Neural cell (in vitro differentiated cells): Measurements from ENCODE around the gene RASA1. TPM values are rescaled to one million over a fixed set of nuclear protein-coding genes. Genes with fewer than 3 reads are reported as not detected.
"Not testable (repeated sequence)": the region's sequence is repeated elsewhere in the genome, so short reads cannot be mapped to it uniquely, and the experiment has no call there.

Experiments used
- H2AFZ ChIP-seq: fragments of 200-600, 300-800 bp; sonication (generic), shearing (Covaris generic); 2 replicates; pipeline ENCODE4 v1.6.0; 2014; ENCODE audit warnings: low read depth, mild to moderate bottlenecking, antibody characterized with exemption, low read length, moderate library complexity
- H3F3A ChIP-seq: fragments of 200-600 bp; shearing (Covaris generic); 2 replicates; pipeline ENCODE4 v1.6.1; 2016; ENCODE audit warnings: mild to moderate bottlenecking, moderate library complexity, mixed read lengths, antibody characterized with exemption, low read length; ENCODE audit not compliant: insufficient read depth, poor library complexity, severe bottlenecking
- H3K27ac ChIP-seq: fragments of 200-600, 300-800 bp; sonication (generic), shearing (Covaris generic); 2 replicates; pipeline ENCODE4 v1.5.1; 2014; ENCODE audit warnings: mild to moderate bottlenecking, low read length, moderate library complexity
- H3K27me3 ChIP-seq: fragments of 300-800, 200-600 bp; sonication (generic), shearing (Covaris generic); 2 replicates; pipeline ENCODE4 v1.6.0; 2014; ENCODE audit warnings: mild to moderate bottlenecking, low read depth, low read length, moderate library complexity; ENCODE audit not compliant: insufficient read depth
- H3K36me3 ChIP-seq: fragments of 300-800, 200-600 bp; sonication (generic), shearing (Covaris generic); 2 replicates; pipeline ENCODE4 v1.5.1; 2014; ENCODE audit warnings: mild to moderate bottlenecking, antibody characterized with exemption, low read length, moderate library complexity; ENCODE audit not compliant: insufficient read depth
- H3K4me2 ChIP-seq: fragments of 300-800, 200-600 bp; sonication (generic), shearing (Covaris generic); 2 replicates; pipeline ENCODE4 v1.6.0; 2014; ENCODE audit warnings: mild to moderate bottlenecking, low read length
- H3K4me3 ChIP-seq: fragments of 300-800, 200-600 bp; sonication (generic), shearing (Covaris generic); 2 replicates; pipeline ENCODE4 v1.5.1; 2014; ENCODE audit warnings: mild to moderate bottlenecking, low read length, moderate library complexity
- H3K79me2 ChIP-seq: fragments of 200-600 bp; shearing (Covaris generic); replicated peaks from 2 replicates; pipeline ENCODE4 v1.6.0; 2014; ENCODE audit warnings: mild to moderate bottlenecking, low read length, moderate library complexity; ENCODE audit not compliant: insufficient read depth
- H3K9ac ChIP-seq: fragments of 300-800, 200-600 bp; sonication (generic), shearing (Covaris generic); 2 replicates; pipeline ENCODE4 v1.6.1; 2016; ENCODE audit warnings: mild to moderate bottlenecking, low read length, mixed read lengths
- H3K9me2 ChIP-seq: fragments of 200-600 bp; shearing (Covaris generic); 2 replicates; pipeline ENCODE4 v1.6.1; 2016; ENCODE audit warnings: mild to moderate bottlenecking, low read length, mixed read lengths; ENCODE audit not compliant: insufficient read depth
- H3K9me3 ChIP-seq: fragments of 200-600, 300-800 bp; sonication (generic), shearing (Covaris generic); 2 replicates; pipeline ENCODE4 v1.6.1; 2016; ENCODE audit warnings: mild to moderate bottlenecking, mixed run types, low read length, moderate library complexity, mixed read lengths
- H4K20me1 ChIP-seq: fragments of 200-600 bp; shearing (Covaris generic); 2 replicates; pipeline ENCODE4 v1.6.1; 2016; ENCODE audit warnings: mild to moderate bottlenecking, mixed run types; ENCODE audit not compliant: insufficient read depth
- EP300 ChIP-seq: fragments of 450-650 bp; conservative IDR thresholded peaks from 2 replicates; pipeline ENCODE4 v1.6.1; 2014; ENCODE audit warnings: antibody characterized with exemption, mild to moderate bottlenecking, moderate library complexity; ENCODE audit not compliant: poor library complexity, severe bottlenecking
- EZH2 ChIP-seq: fragments of 200-600, 300-800 bp; shearing (Covaris generic), sonication (generic); IDR thresholded peaks from 2 replicates; pipeline ENCODE4 v1.6.1; 2014; ENCODE audit warnings: antibody characterized with exemption, low read length, borderline replicate concordance, mild to moderate bottlenecking; ENCODE audit not compliant: insufficient read depth, poor library complexity, severe bottlenecking
- MXI1 ChIP-seq: fragments of 450-650 bp; conservative IDR thresholded peaks from 2 replicates; pipeline ENCODE4 v1.6.1; 2014; ENCODE audit warnings: antibody characterized with exemption, mild to moderate bottlenecking; ENCODE audit not compliant: poor library complexity, severe bottlenecking
- POLR2AphosphoS5 ChIP-seq: IDR thresholded peaks from 2 replicates; pipeline ENCODE4 v1.6.1; 2012
- RAD21 ChIP-seq: fragments of 450-650 bp; conservative IDR thresholded peaks from 2 replicates; pipeline ENCODE4 v1.6.1; 2014; ENCODE audit warnings: antibody characterized with exemption, mild to moderate bottlenecking, moderate library complexity
- SMC3 ChIP-seq: fragments of 450-650 bp; conservative IDR thresholded peaks from 2 replicates; pipeline ENCODE4 v1.6.1; 2014; ENCODE audit warnings: antibody characterized with exemption, mild to moderate bottlenecking, moderate library complexity; ENCODE audit not compliant: poor library complexity
- TAF1 ChIP-seq: IDR thresholded peaks from 2 replicates; pipeline ENCODE4 v1.6.1; 2012; ENCODE audit warnings: low read depth
- polyA plus RNA-seq: library from polyadenylated mRNA; depleted of rRNA; stranded (reverse); fragments of >200 nt; gene quantifications from 2 replicates; pipeline ENCODE4 v1.2.3, GENCODE V29; 2014
- TF ChIP-seq, protein P1 (sequence below): fragments of 450-650 bp; IDR thresholded peaks from 2 replicates; pipeline ENCODE4 v1.5.1; 2014; ENCODE audit warnings: antibody characterized with exemption, mild to moderate bottlenecking, moderate library complexity; ENCODE audit not compliant: poor library complexity, severe bottlenecking
- TF ChIP-seq, protein P2 (sequence below): IDR thresholded peaks from 2 replicates; pipeline ENCODE4 v1.6.1; 2012; ENCODE audit warnings: borderline replicate concordance

RASA1 gene
- polyA plus RNA-seq, 1 donor from 2014 or later: 72.8 TPM

GRCh38 chr5:87278590-87279100 is 11.0 kb downstream of the RASA1 start:
- no peak overlapping the region for H3K4me2 ChIP-seq
- H3K9me2 ChIP-seq: no peaks in the 10 kb centered on the region
- H3K9me3 ChIP-seq: no peaks in the 10 kb centered on the region
- TF ChIP-seq EP300 (no peak), EZH2 (no peak), MXI1 (no peak), TAF1 (no peak), SMC3 (no peak), RAD21 (no peak), POLR2AphosphoS5 (no peak)
- TF ChIP-seq, protein P1, sequence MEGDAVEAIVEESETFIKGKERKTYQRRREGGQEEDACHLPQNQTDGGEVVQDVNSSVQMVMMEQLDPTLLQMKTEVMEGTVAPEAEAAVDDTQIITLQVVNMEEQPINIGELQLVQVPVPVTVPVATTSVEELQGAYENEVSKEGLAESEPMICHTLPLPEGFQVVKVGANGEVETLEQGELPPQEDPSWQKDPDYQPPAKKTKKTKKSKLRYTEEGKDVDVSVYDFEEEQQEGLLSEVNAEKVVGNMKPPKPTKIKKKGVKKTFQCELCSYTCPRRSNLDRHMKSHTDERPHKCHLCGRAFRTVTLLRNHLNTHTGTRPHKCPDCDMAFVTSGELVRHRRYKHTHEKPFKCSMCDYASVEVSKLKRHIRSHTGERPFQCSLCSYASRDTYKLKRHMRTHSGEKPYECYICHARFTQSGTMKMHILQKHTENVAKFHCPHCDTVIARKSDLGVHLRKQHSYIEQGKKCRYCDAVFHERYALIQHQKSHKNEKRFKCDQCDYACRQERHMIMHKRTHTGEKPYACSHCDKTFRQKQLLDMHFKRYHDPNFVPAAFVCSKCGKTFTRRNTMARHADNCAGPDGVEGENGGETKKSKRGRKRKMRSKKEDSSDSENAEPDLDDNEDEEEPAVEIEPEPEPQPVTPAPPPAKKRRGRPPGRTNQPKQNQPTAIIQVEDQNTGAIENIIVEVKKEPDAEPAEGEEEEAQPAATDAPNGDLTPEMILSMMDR: no peak
- TF ChIP-seq, protein P2, sequence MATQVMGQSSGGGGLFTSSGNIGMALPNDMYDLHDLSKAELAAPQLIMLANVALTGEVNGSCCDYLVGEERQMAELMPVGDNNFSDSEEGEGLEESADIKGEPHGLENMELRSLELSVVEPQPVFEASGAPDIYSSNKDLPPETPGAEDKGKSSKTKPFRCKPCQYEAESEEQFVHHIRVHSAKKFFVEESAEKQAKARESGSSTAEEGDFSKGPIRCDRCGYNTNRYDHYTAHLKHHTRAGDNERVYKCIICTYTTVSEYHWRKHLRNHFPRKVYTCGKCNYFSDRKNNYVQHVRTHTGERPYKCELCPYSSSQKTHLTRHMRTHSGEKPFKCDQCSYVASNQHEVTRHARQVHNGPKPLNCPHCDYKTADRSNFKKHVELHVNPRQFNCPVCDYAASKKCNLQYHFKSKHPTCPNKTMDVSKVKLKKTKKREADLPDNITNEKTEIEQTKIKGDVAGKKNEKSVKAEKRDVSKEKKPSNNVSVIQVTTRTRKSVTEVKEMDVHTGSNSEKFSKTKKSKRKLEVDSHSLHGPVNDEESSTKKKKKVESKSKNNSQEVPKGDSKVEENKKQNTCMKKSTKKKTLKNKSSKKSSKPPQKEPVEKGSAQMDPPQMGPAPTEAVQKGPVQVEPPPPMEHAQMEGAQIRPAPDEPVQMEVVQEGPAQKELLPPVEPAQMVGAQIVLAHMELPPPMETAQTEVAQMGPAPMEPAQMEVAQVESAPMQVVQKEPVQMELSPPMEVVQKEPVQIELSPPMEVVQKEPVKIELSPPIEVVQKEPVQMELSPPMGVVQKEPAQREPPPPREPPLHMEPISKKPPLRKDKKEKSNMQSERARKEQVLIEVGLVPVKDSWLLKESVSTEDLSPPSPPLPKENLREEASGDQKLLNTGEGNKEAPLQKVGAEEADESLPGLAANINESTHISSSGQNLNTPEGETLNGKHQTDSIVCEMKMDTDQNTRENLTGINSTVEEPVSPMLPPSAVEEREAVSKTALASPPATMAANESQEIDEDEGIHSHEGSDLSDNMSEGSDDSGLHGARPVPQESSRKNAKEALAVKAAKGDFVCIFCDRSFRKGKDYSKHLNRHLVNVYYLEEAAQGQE: no peak
- H3K9ac ChIP-seq: no peak overlapping the region
- H4K20me1 ChIP-seq: no peaks in the 10 kb centered on the region
- H3K27ac ChIP-seq: no peak overlapping the region
- H3K36me3 ChIP-seq: no peaks in the 10 kb centered on the region
- H3K27me3 ChIP-seq: no peaks in the 10 kb centered on the region
- H3K4me3 ChIP-seq: no peak overlapping the region
- H2AFZ ChIP-seq: no peak overlapping the region
- H3F3A ChIP-seq: no peaks in the 10 kb centered on the region
- peaks cover 83% of the 10 kb centered on the region for H3K79me2 ChIP-seq

GRCh38 chr5:87282269-87282668 is 14.6 kb downstream of the RASA1 start:
- Histone ChIP-seq H3K4me3 (no peak overlapping the region), H3K9me3 (no peaks in the 10 kb centered on the region), H4K20me1 (no peaks in the 10 kb centered on the region), H3K4me2 (no peak overlapping the region), H3K9ac (no peak overlapping the region), H3F3A (no peaks in the 10 kb centered on the region), H3K79me2 (peaks cover 57% of the 10 kb centered on the region), H3K36me3 (no peaks in the 10 kb centered on the region), H2AFZ (no peak overlapping the region), H3K9me2 (no peaks in the 10 kb centered on the region), H3K27ac (no peak overlapping the region), H3K27me3 (no peaks in the 10 kb centered on the region)
- TF ChIP-seq, protein P1: no peak
- TF ChIP-seq EZH2: no peak
- no peak for TF ChIP-seq SMC3
- no peak for TF ChIP-seq RAD21
- no peak for TF ChIP-seq POLR2AphosphoS5
- TF ChIP-seq MXI1: no peak
- TF ChIP-seq, protein P2: no peak
- TF ChIP-seq EP300: no peak
- TF ChIP-seq TAF1: no peak

DNA sequence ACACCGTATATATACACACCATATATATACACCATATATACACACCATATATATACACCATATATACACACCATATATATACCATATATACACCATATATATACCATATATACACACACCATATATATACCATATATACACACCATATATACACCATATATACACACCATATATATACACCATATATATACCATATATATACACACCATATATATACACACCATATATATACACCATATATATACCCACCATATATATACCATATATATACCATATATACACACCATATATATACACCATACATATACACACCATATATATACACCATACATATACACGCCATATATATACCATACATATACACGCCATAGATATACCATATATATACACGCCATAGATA is 19.6 kb downstream of the RASA1 start:
- not testable (repeated sequence) for H4K20me1 ChIP-seq, H3K27me3 ChIP-seq, H3K9me3 ChIP-seq, H3F3A ChIP-seq, H3K27ac ChIP-seq, H3K4me3 ChIP-seq, H3K4me2 ChIP-seq, H3K36me3 ChIP-seq, H3K9ac ChIP-seq, H2AFZ ChIP-seq, H3K9me2 ChIP-seq
- H3K79me2 ChIP-seq: peaks cover 50% of the 10 kb centered on the region
